ENCODE results near the gene MMP20. TPM values are rescaled to one million over a fixed set of nuclear protein-coding genes. Genes with fewer than 3 reads are reported as not detected.

MMP20 gene
- total and polyA plus RNA-seq, 2 experiments from 2014 or later: not detected

GRCh38 chr11:102608699-102609098 is 16.4 kb downstream of the MMP20 start:
- H3K36me3 Mint-ChIP-seq (ENCODE audit: low read depth): no peaks in the 10 kb centered on the region
- Histone ChIP-seq H3K27ac (ENCODE audit: low read depth) (no peak overlapping the region), H3F3A (replicated peaks; ENCODE audit: low read depth) (no peaks in the 10 kb centered on the region), H3K79me2 (replicated peaks; ENCODE audit: insufficient read depth) (no peaks in the 10 kb centered on the region), H4K20me1 (replicated peaks; ENCODE audit: insufficient read depth) (no peaks in the 10 kb centered on the region), H3K36me3 (ENCODE audit: insufficient read depth) (no peaks in the 10 kb centered on the region), H3K27me3 (ENCODE audit: insufficient read depth) (no peaks in the 10 kb centered on the region), H3K4me3 (no peak overlapping the region), H3K9me2 (ENCODE audit: insufficient read depth) (0 out of 2 replicates have a peak, but pooled peaks cover 5% of the 10 kb centered on the region), H3K4me1 (ENCODE audit: insufficient read depth) (peaks cover 6% of the 10 kb centered on the region), H2AFZ (no peak overlapping the region), H3K4me2 (no peak overlapping the region)
- no peak overlapping the region for H3K27ac Mint-ChIP-seq
- ATAC-seq (no peak), DNase-seq (ENCODE audit: low spot score) (no peak)
- peaks cover 16% of the 10 kb centered on the region for H3K4me1 Mint-ChIP-seq
- H3K4me3 Mint-ChIP-seq: no peak overlapping the region
- no peak for TF ChIP-seq REST (IDR thresholded peaks at IDR 0.05; ENCODE audit: unreplicated experiment)
- no peak for TF ChIP-seq ZNF462 (CRISPR knock-in tag; IDR thresholded peaks at IDR 0.05)
- TF ChIP-seq STAT1 (IDR thresholded peaks at IDR 0.05; ENCODE audit: unreplicated experiment): no peak
- TF ChIP-seq CTCF (conservative IDR thresholded peaks at IDR 0.05; ENCODE audit: low read depth in 2 of 2): no peak
- TF ChIP-seq ZNF114 (CRISPR knock-in tag; IDR thresholded peaks at IDR 0.05): no peak
- TF ChIP-seq EZH2phosphoT487 (IDR thresholded peaks at IDR 0.05; ENCODE audit: unreplicated experiment): no peak
- no peak for TF ChIP-seq CREB1 (CRISPR knock-in tag; IDR thresholded peaks at IDR 0.05; ENCODE audit: low read depth)
- TF ChIP-seq NANOG (IDR thresholded peaks at IDR 0.05; ENCODE audit: borderline replicate concordance): no peak
- TF ChIP-seq EZH2 (IDR thresholded peaks at IDR 0.05; ENCODE audit: low read depth, unreplicated experiment): no peak
- TF ChIP-seq ETS1 (IDR thresholded peaks at IDR 0.05): no peak
- no peak for TF ChIP-seq POLR2AphosphoS5 (IDR thresholded peaks at IDR 0.05; ENCODE audit: low read depth)
- TF ChIP-seq ZNF331 (CRISPR knock-in tag; IDR thresholded peaks at IDR 0.05; ENCODE audit: low read depth): no peak
- no peak for TF ChIP-seq JUNB (IDR thresholded peaks at IDR 0.05; ENCODE audit: unreplicated experiment)
- H3K9me3 Mint-ChIP-seq: no peaks in the 10 kb centered on the region
- H3K27me3 Mint-ChIP-seq (ENCODE audit: insufficient read depth, low read depth, poor library complexity): peaks cover 6% of the 10 kb centered on the region
